H1 (cell line): ENCODE measurements around the gene GABRP. TPM values are rescaled to one million over a fixed set of nuclear protein-coding genes. Genes with fewer than 3 reads are reported as not detected.

ENCODE experiments used
- CTCF ChIA-PET: fragments of 300-600 bp; sonication (Branson Sonifier 250); formaldehyde crosslinking; loops from one replicate; lab custom pipeline; 2021; ENCODE audit not compliant: partially characterized antibody; lab: Charles Lee
- POLR2A ChIA-PET: fragments of 300-600 bp; sonication (Branson Sonifier 250); formaldehyde crosslinking; loops from one replicate; lab custom pipeline; 2021; ENCODE audit warnings: inconsistent platforms; ENCODE audit not compliant: partially characterized antibody; lab: Charles Lee
- DNase-seq, 2 experiments: peaks; one replicate each; pipeline versions ENCODE4 v3.0.0 to v3.0.0-alpha.2; 2010 to 2022; ENCODE audit warnings: low spot score in 2 of 2, low read depth in 1 of 2, mixed read lengths in 1 of 2
- FAIRE-seq: peaks from 2 replicates; lab custom pipeline; 2011; peaks lifted over from hg19 to GRCh38; lab: Jason Lieb, UNC
- H2AFZ ChIP-seq: 2 replicates; pipeline ENCODE4 v1.8.1; 2012; ENCODE audit warnings: low read length, inconsistent platforms
- H2AK5ac ChIP-seq: 2 replicates; pipeline ENCODE4 v1.6.1; 2013; ENCODE audit warnings: low read depth, low read length
- H2BK120ac ChIP-seq: replicated peaks from 2 replicates; pipeline ENCODE3; 2013; ENCODE audit warnings: low read depth, low read length, inconsistent platforms
- H2BK12ac ChIP-seq: 2 replicates; pipeline ENCODE4 v1.6.1; 2013; ENCODE audit warnings: low read depth, low read length
- H2BK15ac ChIP-seq: 2 replicates; pipeline ENCODE4 v1.6.1; 2013; ENCODE audit warnings: low read length
- H2BK20ac ChIP-seq: 2 replicates; pipeline ENCODE4 v1.6.1; 2013; ENCODE audit warnings: low read length
- H2BK5ac ChIP-seq: 2 replicates; pipeline ENCODE4 v1.6.1; 2013; ENCODE audit warnings: low read depth, low read length
- H3K14ac ChIP-seq: 2 replicates; pipeline ENCODE4 v1.6.1; 2013; ENCODE audit warnings: inconsistent platforms; ENCODE audit not compliant: insufficient read length
- H3K18ac ChIP-seq: 2 replicates; pipeline ENCODE4 v1.6.1; 2013; ENCODE audit warnings: low read length; ENCODE audit errors: extremely low read depth
- H3K23ac ChIP-seq: 2 replicates; pipeline ENCODE4 v1.6.1; 2013; ENCODE audit warnings: inconsistent platforms; ENCODE audit not compliant: insufficient read length
- H3K23me2 ChIP-seq: 2 replicates; pipeline ENCODE4 v1.6.1; 2013; ENCODE audit warnings: low read depth, low read length
- H3K27ac ChIP-seq: 2 replicates; pipeline ENCODE4 v1.6.1; 2011; ENCODE audit warnings: low read depth, low read length, inconsistent platforms
- H3K27me3 ChIP-seq, 4 experiments: replicated peaks in 1 of 4; 1 replicate in 1 of 4; 2 replicates in 3 of 4; pipeline versions ENCODE4 v1.6.1 to v1.8.1; 2011 to 2013; ENCODE audit warnings: low read length in 3 of 4, mild to moderate bottlenecking in 3 of 4, inconsistent platforms in 2 of 4, mixed read lengths in 2 of 4, moderate library complexity in 1 of 4; ENCODE audit not compliant: control insufficient read depth in 3 of 4, insufficient read depth in 3 of 4; ENCODE audit errors: extremely low read depth in 1 of 4
- H3K36me3 ChIP-seq, 4 experiments: 2 replicates each; pipeline versions ENCODE4 v1.6.1 to v1.8.1; 2011 to 2013; ENCODE audit warnings: mild to moderate bottlenecking in 4 of 4, low read length in 3 of 4, moderate library complexity in 2 of 4, control low read depth in 1 of 4, inconsistent platforms in 1 of 4; ENCODE audit not compliant: insufficient read depth in 4 of 4, control insufficient read depth in 2 of 4
- H3K4ac ChIP-seq: replicated peaks from 2 replicates; pipeline ENCODE3; 2013; ENCODE audit warnings: low read length, low read depth, mixed read lengths, inconsistent platforms; ENCODE audit not compliant: insufficient read length
- H3K4me1 ChIP-seq, 4 experiments: replicated peaks in 1 of 4; 1 replicate in 1 of 4; 2 replicates in 3 of 4; pipeline versions ENCODE4 v1.6.1 to v1.8.1; 2011 to 2013; ENCODE audit warnings: low read length in 3 of 4, inconsistent platforms in 2 of 4, mixed read lengths in 1 of 4; ENCODE audit not compliant: insufficient read depth in 4 of 4, control insufficient read depth in 3 of 4
- H3K4me2 ChIP-seq, 2 experiments: 2 replicates each; pipeline versions ENCODE4 v1.6.1 to v1.8.1; 2011 to 2013; ENCODE audit warnings: low read depth in 2 of 2, low read length in 2 of 2, control low read depth in 1 of 2, inconsistent platforms in 1 of 2, mild to moderate bottlenecking in 1 of 2; ENCODE audit not compliant: insufficient read depth in 1 of 2
- H3K4me3 ChIP-seq, 4 experiments: fragments of 200-600, 300-600 bp in 1 of 4; sonication (generic), shearing (Covaris generic), sonication (Bioruptor Twin) in 1 of 4; 2 replicates each; pipeline versions ENCODE4 v1.5.1 to v1.8.1; 2011 to 2016; ENCODE audit warnings: low read length in 4 of 4, low read depth in 3 of 4, control low read depth in 2 of 4, inconsistent platforms in 2 of 4, mild to moderate bottlenecking in 2 of 4, mixed read lengths in 1 of 4, moderate library complexity in 1 of 4; ENCODE audit not compliant: insufficient read depth in 2 of 4; ENCODE audit errors: extremely low read depth in 1 of 4
- H3K56ac ChIP-seq: replicated peaks from 2 replicates; pipeline ENCODE3; 2013; ENCODE audit warnings: low read depth, mild to moderate bottlenecking, mixed read lengths, low read length, inconsistent platforms; ENCODE audit not compliant: insufficient read length
- H3K79me1 ChIP-seq: 2 replicates; pipeline ENCODE4 v1.6.1; 2013; ENCODE audit warnings: low read depth, low read length, control low read depth
- H3K79me2 ChIP-seq, 2 experiments: 2 replicates each; pipeline versions ENCODE4 v1.6.1 to v1.8.1; 2012 to 2013; ENCODE audit warnings: low read length in 2 of 2, mild to moderate bottlenecking in 2 of 2, inconsistent platforms in 1 of 2; ENCODE audit not compliant: insufficient read depth in 2 of 2, control insufficient read depth in 1 of 2
- H3K9ac ChIP-seq, 4 experiments: replicated peaks in 1 of 4; 1 replicate in 1 of 4; 2 replicates in 3 of 4; pipeline versions ENCODE4 v1.6.1 to v1.8.1; 2011 to 2013; ENCODE audit warnings: low read depth in 3 of 4, low read length in 3 of 4, control low read depth in 2 of 4, mild to moderate bottlenecking in 2 of 4, moderate library complexity in 2 of 4, inconsistent platforms in 1 of 4; ENCODE audit errors: extremely low read depth in 1 of 4
- H3K9me3 ChIP-seq, 2 experiments: 2 replicates each; pipeline versions ENCODE4 v1.6.1 to v1.8.1; 2012 to 2013; ENCODE audit warnings: mild to moderate bottlenecking in 2 of 2, moderate library complexity in 2 of 2, control low read depth in 1 of 2, inconsistent platforms in 1 of 2, low read depth in 1 of 2, low read length in 1 of 2, mixed read lengths in 1 of 2; ENCODE audit not compliant: insufficient read depth in 2 of 2
- H4K20me1 ChIP-seq, 2 experiments: replicated peaks in 1 of 2; 2 replicates each; pipeline versions ENCODE3 to v1.8.1; 2011 to 2013; ENCODE audit warnings: inconsistent platforms in 2 of 2, low read length in 2 of 2, mild to moderate bottlenecking in 1 of 2; ENCODE audit not compliant: insufficient read depth in 2 of 2, control insufficient read depth in 1 of 2
- H4K5ac ChIP-seq: 2 replicates; pipeline ENCODE4 v1.6.1; 2013; ENCODE audit warnings: low read length, low read depth, mixed read lengths, inconsistent platforms; ENCODE audit not compliant: insufficient read length
- H4K8ac ChIP-seq: 2 replicates; pipeline ENCODE4 v1.8.0; 2013; ENCODE audit warnings: mild to moderate bottlenecking, moderate library complexity, low read length, inconsistent platforms; ENCODE audit not compliant: insufficient read depth; ENCODE audit errors: extremely low read depth
- H4K91ac ChIP-seq: replicated peaks from 2 replicates; pipeline ENCODE3; 2013; ENCODE audit warnings: low read length, mixed read lengths, inconsistent platforms; ENCODE audit not compliant: insufficient read length
- SP2 ChIP-seq: IDR thresholded peaks from 2 replicates; pipeline ENCODE4 v1.6.1; 2012; ENCODE audit warnings: mild to moderate bottlenecking, low read length, inconsistent platforms
- SRF ChIP-seq: IDR thresholded peaks from 2 replicates; pipeline ENCODE4 v1.6.1; 2011; ENCODE audit warnings: mild to moderate bottlenecking, low read depth, low read length, moderate library complexity
- WGBS, 2 experiments: shearing (Covaris generic) in 1 of 2; methylation state at CpG; one replicate each; pipeline versions ENCODE4 v1.1.6 to v1.1.7; 2013 to 2015; ENCODE audit warnings: low lambda C conversion rate in 2 of 2, mixed read lengths in 2 of 2, inconsistent platforms in 1 of 2, low coverage in 1 of 2, missing lambda C conversion rate in 1 of 2; ENCODE audit not compliant: insufficient replicate concordance in 2 of 2, insufficient coverage in 1 of 2, insufficient read length in 1 of 2; ENCODE audit errors: extremely low coverage in 1 of 2, missing lambda C conversion rate in 1 of 2; 5-methylcytosine and 5-hydroxymethylcytosine counted together
- polyA plus RNA-seq, 7 experiments: library from polyadenylated mRNA; depleted of rRNA in 3 of 7; stranded (reverse) in 5 of 7; unstranded in 2 of 7; fragments of >200 nt in 5 of 7; fragments of 200-250 nt in 2 of 7; gene quantifications; 1 replicate in 5 of 7; 2 replicates in 1 of 7; 4 replicates in 1 of 7; pipeline versions ENCODE4 v1.2.1 to v1.2.3, GENCODE V29; 2011 to 2013; ENCODE audit warnings: missing spikeins in 2 of 7, mixed read lengths in 2 of 7
- total RNA-seq: library from RNA; stranded (reverse); fragmentation: NEBNext Ultra II Directional; extraction: Animal tissue kit (Norgen Biotek cat#: 25700); gene quantifications from 2 replicates; pipeline ENCODE4 v1.2.1, GENCODE V29; 2021
- TF ChIP-seq, protein P1 (sequence below): IDR thresholded peaks from 2 replicates; pipeline ENCODE4 v1.6.1; 2012; ENCODE audit warnings: inconsistent platforms
- TF ChIP-seq, protein P2 (sequence below), 3 experiments: IDR thresholded peaks; 1 replicate in 2 of 3; 2 replicates in 1 of 3; pipeline versions ENCODE4 v1.5.1 to v1.6.1; 2011; ENCODE audit warnings: low read length in 3 of 3, mild to moderate bottlenecking in 3 of 3, inconsistent platforms in 2 of 3, low read depth in 1 of 3, moderate library complexity in 1 of 3; ENCODE audit not compliant: insufficient read depth in 1 of 3; ENCODE audit errors: control extremely low read depth in 1 of 3

The GABRP gene
- total and polyA plus RNA-seq, 2 of the 8 experiments (the other 6 are each of a cell fraction or from before 2014, with no cell fraction given) = 3.7 to 4.0 TPM

DNA sequence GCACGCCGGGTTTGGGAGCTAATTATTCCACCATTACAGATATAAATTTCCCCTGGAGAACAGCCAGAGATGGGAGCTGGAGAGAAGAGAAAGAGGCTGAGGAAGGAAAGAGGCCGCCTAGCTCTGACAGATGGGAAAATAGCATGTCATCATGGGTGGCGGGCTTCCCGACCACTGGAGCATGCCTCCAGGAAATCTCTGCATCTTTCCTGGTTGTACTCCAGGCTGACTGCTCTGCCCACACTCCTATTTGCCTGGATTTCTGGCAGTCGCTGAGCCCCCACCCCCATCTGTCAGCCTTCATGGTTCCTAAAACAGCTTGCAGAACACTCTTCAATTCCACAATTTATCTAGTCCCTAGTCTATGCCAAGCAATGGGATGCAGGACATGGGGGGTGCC is 14.3 kb upstream of the GABRP start:
- Histone ChIP-seq H3K23me2 (peaks cover 2% of the 10 kb centered on the region; the same call in 1 of the 2 replicates), H3K18ac (peak overlapping the region; percentile 29; the same call in 1 of the 2 replicates), H2BK15ac (no peak overlapping the region), H2BK120ac (peak overlapping the region; percentile 80), H3K4ac (peak overlapping the region; percentile 58), H2AFZ (no peak overlapping the region), H3K9ac (no peak overlapping the region), H4K8ac (no peak overlapping the region), H2AK5ac (no peak overlapping the region), H3K79me2 (no peaks in the 10 kb centered on the region), H4K91ac (peak overlapping the region; percentile 69), H2BK5ac (peak overlapping the region; percentile 87; the same call in 1 of the 2 replicates), H3K56ac (no peak overlapping the region), H3K27me3 (no peaks in the 10 kb centered on the region; a peak in 1 of 7 replicates), H3K4me1 (peaks cover 4 to 16% (median 11%) of the 10 kb centered on the region in 4 experiments), H3K27ac (no peak overlapping the region), H3K79me1 (no peaks in the 10 kb centered on the region), H3K4me2 (no peak overlapping the region), H4K20me1 (no peaks in the 10 kb centered on the region), H2BK12ac (peak overlapping the region; percentile 90; the same call in 1 of the 2 replicates), H3K23ac (no peak overlapping the region), H3K14ac (no peak overlapping the region), H3K9me3 (no peaks in the 10 kb centered on the region), H3K4me3 (no peak overlapping the region), H2BK20ac (peak overlapping the region; percentile 100; the same call in 1 of the 2 replicates), H4K5ac (no peak overlapping the region), H3K36me3 (no peaks in the 10 kb centered on the region)
- FAIRE-seq = no peak
- TF ChIP-seq, protein P1, sequence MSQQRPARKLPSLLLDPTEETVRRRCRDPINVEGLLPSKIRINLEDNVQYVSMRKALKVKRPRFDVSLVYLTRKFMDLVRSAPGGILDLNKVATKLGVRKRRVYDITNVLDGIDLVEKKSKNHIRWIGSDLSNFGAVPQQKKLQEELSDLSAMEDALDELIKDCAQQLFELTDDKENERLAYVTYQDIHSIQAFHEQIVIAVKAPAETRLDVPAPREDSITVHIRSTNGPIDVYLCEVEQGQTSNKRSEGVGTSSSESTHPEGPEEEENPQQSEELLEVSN = no peak
- TF ChIP-seq, protein P2, sequence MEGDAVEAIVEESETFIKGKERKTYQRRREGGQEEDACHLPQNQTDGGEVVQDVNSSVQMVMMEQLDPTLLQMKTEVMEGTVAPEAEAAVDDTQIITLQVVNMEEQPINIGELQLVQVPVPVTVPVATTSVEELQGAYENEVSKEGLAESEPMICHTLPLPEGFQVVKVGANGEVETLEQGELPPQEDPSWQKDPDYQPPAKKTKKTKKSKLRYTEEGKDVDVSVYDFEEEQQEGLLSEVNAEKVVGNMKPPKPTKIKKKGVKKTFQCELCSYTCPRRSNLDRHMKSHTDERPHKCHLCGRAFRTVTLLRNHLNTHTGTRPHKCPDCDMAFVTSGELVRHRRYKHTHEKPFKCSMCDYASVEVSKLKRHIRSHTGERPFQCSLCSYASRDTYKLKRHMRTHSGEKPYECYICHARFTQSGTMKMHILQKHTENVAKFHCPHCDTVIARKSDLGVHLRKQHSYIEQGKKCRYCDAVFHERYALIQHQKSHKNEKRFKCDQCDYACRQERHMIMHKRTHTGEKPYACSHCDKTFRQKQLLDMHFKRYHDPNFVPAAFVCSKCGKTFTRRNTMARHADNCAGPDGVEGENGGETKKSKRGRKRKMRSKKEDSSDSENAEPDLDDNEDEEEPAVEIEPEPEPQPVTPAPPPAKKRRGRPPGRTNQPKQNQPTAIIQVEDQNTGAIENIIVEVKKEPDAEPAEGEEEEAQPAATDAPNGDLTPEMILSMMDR (IDR thresholded peaks at IDR 0.05; ENCODE audit: control extremely low read depth in 1 of 3, insufficient read depth in 1 of 3, low read depth in 1 of 3, low read length in 3 of 3) = no peak
- TF ChIP-seq SRF (no peak), SP2 (no peak)
- CTCF ChIA-PET = interaction anchor here (0.8 to 7.6 kb wide), 19 partner anchors 9 to 135 kb away, joined by 3 to 151 read pairs (median 5); partner anchors contain the start of gene GABRP
- POLR2A ChIA-PET = interaction anchor here (0.8 to 6.5 kb wide), 7 partner anchors 8 to 619 kb away, joined by 3 to 82 read pairs (median 8); no protein-coding TSS in a partner anchor
- WGBS, 2 experiments = 75% methylated on average over 6 of the region's 6 CpGs; no CpG with 5 or more reads in 1 of the 2 experiments
- DNase-seq = no peak
